Measurements from ENCODE around the gene CMSS1. TPM values are rescaled to one million over a fixed set of nuclear protein-coding genes. Genes with fewer than 3 reads are reported as not detected.

CMSS1 gene
- polyA plus RNA-seq, 2 of the 4 experiments (the other 2 are of a cell fraction) = 61.1 to 62.9 TPM

DNA sequence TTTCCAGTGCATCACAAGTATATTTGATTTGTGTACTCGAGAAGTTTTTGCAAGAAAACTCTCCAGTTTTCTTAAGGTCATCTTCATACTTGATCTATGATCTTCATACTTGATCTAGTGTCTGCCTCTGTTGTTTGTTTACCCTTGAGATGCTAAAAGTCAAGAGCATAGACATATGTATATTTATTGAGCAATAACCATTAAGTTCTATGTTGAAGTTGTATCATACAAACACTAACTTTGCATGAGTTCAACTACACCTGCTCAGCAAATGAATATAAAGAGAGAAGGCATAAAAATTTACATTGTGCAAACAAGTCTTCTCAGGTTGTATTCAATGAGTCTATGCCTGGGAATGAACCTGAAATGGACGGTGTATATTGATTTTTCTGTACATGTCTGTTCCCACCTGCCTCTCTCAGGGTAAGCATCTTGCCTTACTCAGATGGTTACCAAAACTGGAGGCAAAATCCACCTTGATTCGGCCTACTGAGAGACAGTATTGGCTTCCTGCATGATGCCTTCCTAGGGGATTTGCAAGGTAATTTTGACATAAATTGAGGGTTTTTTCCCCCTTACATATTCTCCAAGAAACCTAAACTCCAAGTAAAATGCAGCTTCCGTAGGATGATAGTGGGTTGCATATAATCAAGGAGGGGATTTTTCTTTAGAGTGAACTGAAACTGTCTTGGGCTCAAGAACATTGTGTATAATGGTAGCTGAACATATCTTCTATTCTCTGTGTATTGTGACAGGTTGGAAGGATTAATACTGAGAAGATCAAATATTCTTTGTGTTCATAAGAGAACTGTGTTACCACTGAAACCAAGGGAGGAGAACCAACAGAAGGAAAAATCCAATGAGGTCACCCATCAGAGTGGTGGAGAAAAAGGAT lies 186.2 kb downstream of the CMSS1 start:
- DNase-seq (ENCODE audit: low read depth in 1 of 2, low spot score in 1 of 2) = no peak
- 88% methylated on average over 4 of the region's 4 CpGs for WGBS (ENCODE audit: missing lambda C conversion rate)
- ChIA-PET CTCF (interaction anchor here (0.7 to 2.1 kb wide), 5 partner anchors 17 to 250 kb away, joined by 3 to 10 read pairs (median 5); no protein-coding TSS in a partner anchor), POLR2A (no interaction called here)
- Histone ChIP-seq H3K27ac (peak overlapping the region; percentile 28 to 75; a peak in 4 of 6 replicates), H3K9me3 (no peaks in the 10 kb centered on the region), H3K4me2 (peak overlapping the region; percentile 61), H3K4me1 (peaks cover 40% of the 10 kb centered on the region), H3K4me3 (no peak overlapping the region)
- no peak for FAIRE-seq
- no peak for ATAC-seq
- TF ChIP-seq ZFP36 (IDR thresholded peaks at IDR 0.05; ENCODE audit: borderline replicate concordance, partially characterized antibody) (no peak), POLR2A (IDR thresholded peaks at IDR 0.05; ENCODE audit: low read length) (no peak), TP53 (CRISPR knock-in tag; IDR thresholded peaks at IDR 0.05) (no peak), POLR2AphosphoS2 (conservative IDR thresholded peaks at IDR 0.05; ENCODE audit: low read length) (no peak), ESRRA (IDR thresholded peaks at IDR 0.05; ENCODE audit: borderline replicate concordance, low read length) (no peak), CHD2 (IDR thresholded peaks at IDR 0.05; ENCODE audit: low read length, partially characterized antibody) (no peak)
- TF ChIP-seq, protein P1, sequence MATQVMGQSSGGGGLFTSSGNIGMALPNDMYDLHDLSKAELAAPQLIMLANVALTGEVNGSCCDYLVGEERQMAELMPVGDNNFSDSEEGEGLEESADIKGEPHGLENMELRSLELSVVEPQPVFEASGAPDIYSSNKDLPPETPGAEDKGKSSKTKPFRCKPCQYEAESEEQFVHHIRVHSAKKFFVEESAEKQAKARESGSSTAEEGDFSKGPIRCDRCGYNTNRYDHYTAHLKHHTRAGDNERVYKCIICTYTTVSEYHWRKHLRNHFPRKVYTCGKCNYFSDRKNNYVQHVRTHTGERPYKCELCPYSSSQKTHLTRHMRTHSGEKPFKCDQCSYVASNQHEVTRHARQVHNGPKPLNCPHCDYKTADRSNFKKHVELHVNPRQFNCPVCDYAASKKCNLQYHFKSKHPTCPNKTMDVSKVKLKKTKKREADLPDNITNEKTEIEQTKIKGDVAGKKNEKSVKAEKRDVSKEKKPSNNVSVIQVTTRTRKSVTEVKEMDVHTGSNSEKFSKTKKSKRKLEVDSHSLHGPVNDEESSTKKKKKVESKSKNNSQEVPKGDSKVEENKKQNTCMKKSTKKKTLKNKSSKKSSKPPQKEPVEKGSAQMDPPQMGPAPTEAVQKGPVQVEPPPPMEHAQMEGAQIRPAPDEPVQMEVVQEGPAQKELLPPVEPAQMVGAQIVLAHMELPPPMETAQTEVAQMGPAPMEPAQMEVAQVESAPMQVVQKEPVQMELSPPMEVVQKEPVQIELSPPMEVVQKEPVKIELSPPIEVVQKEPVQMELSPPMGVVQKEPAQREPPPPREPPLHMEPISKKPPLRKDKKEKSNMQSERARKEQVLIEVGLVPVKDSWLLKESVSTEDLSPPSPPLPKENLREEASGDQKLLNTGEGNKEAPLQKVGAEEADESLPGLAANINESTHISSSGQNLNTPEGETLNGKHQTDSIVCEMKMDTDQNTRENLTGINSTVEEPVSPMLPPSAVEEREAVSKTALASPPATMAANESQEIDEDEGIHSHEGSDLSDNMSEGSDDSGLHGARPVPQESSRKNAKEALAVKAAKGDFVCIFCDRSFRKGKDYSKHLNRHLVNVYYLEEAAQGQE (IDR thresholded peaks at IDR 0.05) = no peak
- TF ChIP-seq, protein P2, sequence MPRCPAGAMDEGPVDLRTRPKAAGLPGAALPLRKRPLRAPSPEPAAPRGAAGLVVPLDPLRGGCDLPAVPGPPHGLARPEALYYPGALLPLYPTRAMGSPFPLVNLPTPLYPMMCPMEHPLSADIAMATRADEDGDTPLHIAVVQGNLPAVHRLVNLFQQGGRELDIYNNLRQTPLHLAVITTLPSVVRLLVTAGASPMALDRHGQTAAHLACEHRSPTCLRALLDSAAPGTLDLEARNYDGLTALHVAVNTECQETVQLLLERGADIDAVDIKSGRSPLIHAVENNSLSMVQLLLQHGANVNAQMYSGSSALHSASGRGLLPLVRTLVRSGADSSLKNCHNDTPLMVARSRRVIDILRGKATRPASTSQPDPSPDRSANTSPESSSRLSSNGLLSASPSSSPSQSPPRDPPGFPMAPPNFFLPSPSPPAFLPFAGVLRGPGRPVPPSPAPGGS (IDR thresholded peaks at IDR 0.05) = no peak

DNA sequence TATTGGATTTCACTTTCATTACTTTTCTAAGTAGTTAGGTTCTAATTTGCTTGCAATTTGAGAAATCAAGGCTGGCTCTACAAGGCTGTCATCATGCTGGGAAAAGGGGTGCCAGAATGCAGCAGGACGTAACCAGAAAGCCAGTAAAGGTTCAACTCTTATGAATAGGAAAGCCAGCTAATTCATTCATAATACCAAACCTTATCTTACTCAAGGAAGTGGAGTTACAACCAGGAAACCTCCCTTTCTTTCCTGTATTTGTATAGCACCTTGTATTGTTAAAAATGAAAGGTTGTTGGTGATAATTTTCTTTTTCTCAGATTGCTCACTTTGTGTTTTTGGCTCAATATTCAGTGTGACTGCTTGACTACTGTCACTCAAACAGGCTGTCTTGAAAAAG lies 187.3 kb downstream of the CMSS1 start:
- no peak for ATAC-seq
- WGBS (ENCODE audit: missing lambda C conversion rate) = 89% methylated on average over 1 of the region's 1 CpG
- ChIA-PET CTCF (interaction anchor here (1.3 kb wide), 1 partner anchor 33 kb away, joined by 5 read pairs; no protein-coding TSS in a partner anchor), POLR2A (no interaction called here)
- no peak for DNase-seq (ENCODE audit: low read depth in 1 of 2, low spot score in 1 of 2)
- peaks cover 40% of the 10 kb centered on the region for H3K4me1 ChIP-seq
- no peak overlapping the region for H3K27ac ChIP-seq
- no peak overlapping the region for H3K4me3 ChIP-seq
- no peak for FAIRE-seq
- H3K9me3 ChIP-seq = no peaks in the 10 kb centered on the region
- no peak for TF ChIP-seq HOXB13 (CRISPR knock-in tag; IDR thresholded peaks at IDR 0.05; ENCODE audit: low read depth)
- TF ChIP-seq CEBPB (IDR thresholded peaks at IDR 0.05) = no peak
- no peak for TF ChIP-seq ZC3H11A (IDR thresholded peaks at IDR 0.05)
- TF ChIP-seq KDM1A (IDR thresholded peaks at IDR 0.05; ENCODE audit: low read depth) = no peak
- TF ChIP-seq EHMT2 (IDR thresholded peaks at IDR 0.05; ENCODE audit: low read depth) = no peak
- no peak for TF ChIP-seq NPAS2 (CRISPR knock-in tag; IDR thresholded peaks at IDR 0.05; ENCODE audit: borderline replicate concordance)
- TF ChIP-seq MYC (IDR thresholded peaks at IDR 0.05; ENCODE audit: borderline replicate concordance, low read length) = no peak
- TF ChIP-seq RARB (CRISPR knock-in tag; IDR thresholded peaks at IDR 0.05) = no peak
- TF ChIP-seq TP53 (CRISPR knock-in tag; IDR thresholded peaks at IDR 0.05) = no peak
- TF ChIP-seq BHLHE40 (IDR thresholded peaks at IDR 0.05; ENCODE audit: low read depth, low read length) = no peak
- TF ChIP-seq, protein P3, sequence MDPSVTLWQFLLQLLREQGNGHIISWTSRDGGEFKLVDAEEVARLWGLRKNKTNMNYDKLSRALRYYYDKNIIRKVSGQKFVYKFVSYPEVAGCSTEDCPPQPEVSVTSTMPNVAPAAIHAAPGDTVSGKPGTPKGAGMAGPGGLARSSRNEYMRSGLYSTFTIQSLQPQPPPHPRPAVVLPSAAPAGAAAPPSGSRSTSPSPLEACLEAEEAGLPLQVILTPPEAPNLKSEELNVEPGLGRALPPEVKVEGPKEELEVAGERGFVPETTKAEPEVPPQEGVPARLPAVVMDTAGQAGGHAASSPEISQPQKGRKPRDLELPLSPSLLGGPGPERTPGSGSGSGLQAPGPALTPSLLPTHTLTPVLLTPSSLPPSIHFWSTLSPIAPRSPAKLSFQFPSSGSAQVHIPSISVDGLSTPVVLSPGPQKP (IDR thresholded peaks at IDR 0.05; ENCODE audit: low read depth, low read length) = no peak
- no peak for TF ChIP-seq KDM5A (IDR thresholded peaks at IDR 0.05)
- no peak for TF ChIP-seq HOXA7 (CRISPR knock-in tag; IDR thresholded peaks at IDR 0.05)
- TF ChIP-seq, protein P4, sequence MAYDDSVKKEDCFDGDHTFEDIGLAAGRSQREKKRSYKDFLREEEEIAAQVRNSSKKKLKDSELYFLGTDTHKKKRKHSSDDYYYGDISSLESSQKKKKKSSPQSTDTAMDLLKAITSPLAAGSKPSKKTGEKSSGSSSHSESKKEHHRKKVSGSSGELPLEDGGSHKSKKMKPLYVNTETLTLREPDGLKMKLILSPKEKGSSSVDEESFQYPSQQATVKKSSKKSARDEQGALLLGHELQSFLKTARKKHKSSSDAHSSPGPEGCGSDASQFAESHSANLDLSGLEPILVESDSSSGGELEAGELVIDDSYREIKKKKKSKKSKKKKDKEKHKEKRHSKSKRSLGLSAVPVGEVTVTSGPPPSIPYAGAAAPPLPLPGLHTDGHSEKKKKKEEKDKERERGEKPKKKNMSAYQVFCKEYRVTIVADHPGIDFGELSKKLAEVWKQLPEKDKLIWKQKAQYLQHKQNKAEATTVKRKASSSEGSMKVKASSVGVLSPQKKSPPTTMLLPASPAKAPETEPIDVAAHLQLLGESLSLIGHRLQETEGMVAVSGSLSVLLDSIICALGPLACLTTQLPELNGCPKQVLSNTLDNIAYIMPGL (CRISPR knock-in tag; IDR thresholded peaks at IDR 0.05; ENCODE audit: borderline replicate concordance) = no peak
- TF ChIP-seq, protein P5, sequence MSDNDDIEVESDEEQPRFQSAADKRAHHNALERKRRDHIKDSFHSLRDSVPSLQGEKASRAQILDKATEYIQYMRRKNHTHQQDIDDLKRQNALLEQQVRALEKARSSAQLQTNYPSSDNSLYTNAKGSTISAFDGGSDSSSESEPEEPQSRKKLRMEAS (IDR thresholded peaks at IDR 0.05) = no peak
- no peak for TF ChIP-seq CBX2 (IDR thresholded peaks at IDR 0.05; ENCODE audit: borderline replicate concordance, low read depth)
- TF ChIP-seq EP300 (IDR thresholded peaks at IDR 0.05) = no peak
- no peak for TF ChIP-seq MAFK (IDR thresholded peaks at IDR 0.05; ENCODE audit: partially characterized antibody)
- no peak for TF ChIP-seq CHD2 (IDR thresholded peaks at IDR 0.05; ENCODE audit: low read length, partially characterized antibody)
- TF ChIP-seq, protein P6, sequence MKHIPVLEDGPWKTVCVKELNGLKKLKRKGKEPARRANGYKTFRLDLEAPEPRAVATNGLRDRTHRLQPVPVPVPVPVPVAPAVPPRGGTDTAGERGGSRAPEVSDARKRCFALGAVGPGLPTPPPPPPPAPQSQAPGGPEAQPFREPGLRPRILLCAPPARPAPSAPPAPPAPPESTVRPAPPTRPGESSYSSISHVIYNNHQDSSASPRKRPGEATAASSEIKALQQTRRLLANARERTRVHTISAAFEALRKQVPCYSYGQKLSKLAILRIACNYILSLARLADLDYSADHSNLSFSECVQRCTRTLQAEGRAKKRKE (CRISPR knock-in tag; IDR thresholded peaks at IDR 0.05; ENCODE audit: low read depth) = no peak
- H3K4me2 ChIP-seq = no peak overlapping the region

All from A549 (cell line).